ENCODE measurements around the gene PALM. TPM values are rescaled to one million over a fixed set of nuclear protein-coding genes. Genes with fewer than 3 reads are reported as not detected.
A peak's percentile ranks its signal among the peaks of the same experiment; 100 is the strongest.

The PALM gene
- total and polyA plus RNA-seq, 9 of the 15 experiments (the other 6 are each of a cell fraction or from before 2014, with no cell fraction given) = 0.04 to 6.6 (median 1.7) TPM

DNA sequence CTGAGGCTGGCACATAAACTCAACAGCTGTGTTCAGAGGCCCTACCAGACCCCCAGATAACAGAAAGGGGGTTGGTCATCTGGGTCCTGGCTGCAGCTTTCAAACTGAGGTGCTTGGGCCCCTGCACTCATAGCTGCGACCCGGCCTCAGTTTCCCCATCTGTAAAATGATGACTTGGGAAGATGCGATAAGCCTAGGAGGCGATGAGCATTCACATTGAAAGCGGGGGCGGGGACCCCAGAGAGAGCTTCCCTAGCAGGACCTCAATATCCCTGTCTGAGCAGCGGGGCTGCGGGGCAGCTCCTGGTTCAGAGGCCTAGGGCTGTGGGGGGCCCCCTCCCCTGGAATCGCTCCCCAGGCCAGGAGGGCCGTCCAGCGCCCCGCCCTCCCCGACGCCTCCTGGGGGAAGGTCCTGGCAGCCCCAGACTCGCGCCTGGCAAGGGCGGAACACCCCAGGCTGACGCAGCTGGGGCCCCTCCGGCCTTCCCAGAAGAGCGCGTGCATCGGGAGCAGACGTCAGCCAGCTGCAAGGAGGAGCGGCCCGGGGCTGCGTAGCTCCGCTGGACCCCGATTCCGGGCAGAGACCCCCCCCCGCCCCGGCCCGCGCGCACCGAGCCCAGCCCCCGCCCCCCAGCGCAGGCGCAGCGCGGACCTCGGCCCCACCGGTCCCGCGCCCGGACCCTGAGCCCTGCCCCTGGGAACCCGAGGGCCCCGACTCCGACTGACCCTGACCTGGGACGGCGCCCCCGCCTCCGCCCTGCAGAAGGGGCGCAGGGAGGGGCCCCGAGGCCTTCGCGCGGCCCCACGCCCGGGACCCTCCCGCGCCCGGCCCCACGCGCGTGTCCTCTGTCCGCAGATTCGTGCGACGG, 29.1 kb upstream of the PALM start (continued):
- TF ChIP-seq, protein P1, sequence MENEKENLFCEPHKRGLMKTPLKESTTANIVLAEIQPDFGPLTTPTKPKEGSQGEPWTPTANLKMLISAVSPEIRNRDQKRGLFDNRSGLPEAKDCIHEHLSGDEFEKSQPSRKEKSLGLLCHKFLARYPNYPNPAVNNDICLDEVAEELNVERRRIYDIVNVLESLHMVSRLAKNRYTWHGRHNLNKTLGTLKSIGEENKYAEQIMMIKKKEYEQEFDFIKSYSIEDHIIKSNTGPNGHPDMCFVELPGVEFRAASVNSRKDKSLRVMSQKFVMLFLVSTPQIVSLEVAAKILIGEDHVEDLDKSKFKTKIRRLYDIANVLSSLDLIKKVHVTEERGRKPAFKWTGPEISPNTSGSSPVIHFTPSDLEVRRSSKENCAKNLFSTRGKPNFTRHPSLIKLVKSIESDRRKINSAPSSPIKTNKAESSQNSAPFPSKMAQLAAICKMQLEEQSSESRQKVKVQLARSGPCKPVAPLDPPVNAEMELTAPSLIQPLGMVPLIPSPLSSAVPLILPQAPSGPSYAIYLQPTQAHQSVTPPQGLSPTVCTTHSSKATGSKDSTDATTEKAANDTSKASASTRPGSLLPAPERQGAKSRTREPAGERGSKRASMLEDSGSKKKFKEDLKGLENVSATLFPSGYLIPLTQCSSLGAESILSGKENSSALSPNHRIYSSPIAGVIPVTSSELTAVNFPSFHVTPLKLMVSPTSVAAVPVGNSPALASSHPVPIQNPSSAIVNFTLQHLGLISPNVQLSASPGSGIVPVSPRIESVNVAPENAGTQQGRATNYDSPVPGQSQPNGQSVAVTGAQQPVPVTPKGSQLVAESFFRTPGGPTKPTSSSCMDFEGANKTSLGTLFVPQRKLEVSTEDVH (IDR thresholded peaks at IDR 0.05; ENCODE audit: low read depth, partially characterized antibody) = no peak
- TF ChIP-seq EWSR1 (IDR thresholded peaks at IDR 0.05; ENCODE audit: borderline replicate concordance, low read depth, partially characterized antibody) (no peak), ZNF77 (CRISPR knock-in tag; IDR thresholded peaks at IDR 0.05) (no peak), MXI1 (IDR thresholded peaks at IDR 0.05; ENCODE audit: low read depth, low read length) (no peak), ZNF12 (CRISPR knock-in tag; IDR thresholded peaks at IDR 0.05) (no peak), ZNF561 (CRISPR knock-in tag; conservative IDR thresholded peaks at IDR 0.05) (no peak), XRCC3 (IDR thresholded peaks at IDR 0.05) (no peak), PHB2 (IDR thresholded peaks at IDR 0.05; ENCODE audit: low read depth) (no peak), ARID1B (IDR thresholded peaks at IDR 0.05) (no peak), TAF9B (IDR thresholded peaks at IDR 0.05; ENCODE audit: partially characterized antibody) (no peak), CREM (IDR thresholded peaks at IDR 0.05; ENCODE audit: low read depth) (peak; percentile 17; the same call in 1 of the 2 replicates), PTTG1 (tag; IDR thresholded peaks at IDR 0.05; ENCODE audit: low read depth) (no peak)
- TF ChIP-seq, protein P2, sequence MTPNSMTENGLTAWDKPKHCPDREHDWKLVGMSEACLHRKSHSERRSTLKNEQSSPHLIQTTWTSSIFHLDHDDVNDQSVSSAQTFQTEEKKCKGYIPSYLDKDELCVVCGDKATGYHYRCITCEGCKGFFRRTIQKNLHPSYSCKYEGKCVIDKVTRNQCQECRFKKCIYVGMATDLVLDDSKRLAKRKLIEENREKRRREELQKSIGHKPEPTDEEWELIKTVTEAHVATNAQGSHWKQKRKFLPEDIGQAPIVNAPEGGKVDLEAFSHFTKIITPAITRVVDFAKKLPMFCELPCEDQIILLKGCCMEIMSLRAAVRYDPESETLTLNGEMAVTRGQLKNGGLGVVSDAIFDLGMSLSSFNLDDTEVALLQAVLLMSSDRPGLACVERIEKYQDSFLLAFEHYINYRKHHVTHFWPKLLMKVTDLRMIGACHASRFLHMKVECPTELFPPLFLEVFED (CRISPR knock-in tag; conservative IDR thresholded peaks at IDR 0.05) = no peak
- TF ChIP-seq, protein P3, sequence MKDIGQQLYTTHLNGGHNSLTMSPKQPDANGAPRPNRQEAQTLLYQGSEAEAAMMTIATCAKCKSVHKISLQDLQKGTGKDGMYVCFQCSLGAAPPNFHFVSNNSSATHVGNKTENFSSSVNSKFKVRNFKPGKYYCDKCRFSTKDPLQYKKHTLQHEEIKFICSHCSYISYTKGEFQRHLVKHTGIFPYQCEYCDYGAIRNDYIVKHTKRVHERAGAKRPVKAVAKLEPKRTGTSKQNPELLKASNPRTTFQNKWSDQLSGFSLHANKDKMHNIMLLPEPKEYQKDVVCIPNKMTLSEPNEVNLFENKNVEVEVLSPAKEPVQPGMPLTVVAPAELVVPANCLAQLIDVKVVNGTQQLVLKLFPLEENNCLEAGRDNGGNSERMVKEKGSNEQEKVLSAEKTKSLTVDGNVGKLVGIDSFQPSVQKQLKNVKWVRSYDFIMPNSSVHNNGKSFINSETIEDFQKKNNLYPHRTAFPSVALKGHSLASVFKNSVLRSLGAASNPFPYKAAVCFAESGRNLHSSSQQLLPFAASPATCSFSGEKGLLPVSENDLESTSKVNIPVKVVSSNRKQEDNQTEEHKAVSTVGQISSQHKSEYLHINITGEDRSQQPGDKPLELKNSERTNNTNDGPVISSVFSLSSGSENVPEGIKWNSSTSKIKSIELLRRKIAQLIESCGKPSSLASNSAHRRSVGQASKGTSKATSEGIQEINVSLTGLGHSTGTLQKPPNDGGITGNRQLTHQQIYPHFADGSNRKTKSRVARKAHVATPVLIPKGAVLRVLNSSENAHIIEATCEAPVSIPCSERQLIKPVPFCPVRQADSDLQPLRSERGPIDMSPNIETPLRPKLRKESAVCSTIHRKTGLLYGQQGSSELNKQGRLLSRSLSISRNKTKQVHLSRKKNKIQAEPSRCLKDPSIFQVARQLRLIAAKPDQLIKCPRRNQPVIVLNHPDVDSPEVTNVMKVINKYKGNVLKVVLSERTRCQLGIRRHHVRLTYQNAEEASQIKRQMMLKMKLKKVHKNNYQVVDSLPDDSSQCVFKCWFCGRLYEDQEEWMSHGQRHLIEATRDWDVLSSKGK (CRISPR knock-in tag; IDR thresholded peaks at IDR 0.05) = no peak
- TF ChIP-seq, protein P4, sequence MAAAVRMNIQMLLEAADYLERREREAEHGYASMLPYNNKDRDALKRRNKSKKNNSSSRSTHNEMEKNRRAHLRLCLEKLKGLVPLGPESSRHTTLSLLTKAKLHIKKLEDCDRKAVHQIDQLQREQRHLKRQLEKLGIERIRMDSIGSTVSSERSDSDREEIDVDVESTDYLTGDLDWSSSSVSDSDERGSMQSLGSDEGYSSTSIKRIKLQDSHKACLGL (CRISPR knock-in tag; IDR thresholded peaks at IDR 0.05; ENCODE audit: borderline replicate concordance, poor library complexity, severe bottlenecking) = no peak
- TF ChIP-seq, protein P5, sequence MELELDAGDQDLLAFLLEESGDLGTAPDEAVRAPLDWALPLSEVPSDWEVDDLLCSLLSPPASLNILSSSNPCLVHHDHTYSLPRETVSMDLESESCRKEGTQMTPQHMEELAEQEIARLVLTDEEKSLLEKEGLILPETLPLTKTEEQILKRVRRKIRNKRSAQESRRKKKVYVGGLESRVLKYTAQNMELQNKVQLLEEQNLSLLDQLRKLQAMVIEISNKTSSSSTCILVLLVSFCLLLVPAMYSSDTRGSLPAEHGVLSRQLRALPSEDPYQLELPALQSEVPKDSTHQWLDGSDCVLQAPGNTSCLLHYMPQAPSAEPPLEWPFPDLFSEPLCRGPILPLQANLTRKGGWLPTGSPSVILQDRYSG (tag; conservative IDR thresholded peaks at IDR 0.05; ENCODE audit: low read depth) = no peak

All from K562 (cell line).